ENCODE measurements around the gene TMEM60.

TMEM60 gene

GRCh38 chr7:77770316-77770715, 27.9 kb downstream of the TMEM60 start:
- no peak for DNase-seq (ENCODE audit: low read depth)

GRCh38 chr7:77766801-77767605, 31.2 kb downstream of the TMEM60 start:
- no peak for DNase-seq (ENCODE audit: low read depth)

GRCh38 chr7:77765906-77766800, 32.1 kb downstream of the TMEM60 start:
- DNase-seq (ENCODE audit: low read depth) = no peak

- DNase-seq (ENCODE audit: low read depth) = no peak
Observed at GRCh38 chr7:77765481-77765880, 32.8 kb downstream of the TMEM60 start.

GRCh38 chr7:77760809-77761453, 37.3 kb downstream of the TMEM60 start:
- DNase-seq (ENCODE audit: low read depth) = no peak

- peak; percentile 37 for DNase-seq (ENCODE audit: low read depth)
Observed at GRCh38 chr7:77759294-77759889, 38.8 kb downstream of the TMEM60 start.

GRCh38 chr7:77757589-77757988, 40.6 kb downstream of the TMEM60 start:
- no peak for DNase-seq (ENCODE audit: low read depth)

- no peak for DNase-seq (ENCODE audit: low read depth)
Observed at GRCh38 chr7:77753173-77753572, 45.1 kb downstream of the TMEM60 start.

GRCh38 chr7:77752016-77752415, 46.2 kb downstream of the TMEM60 start:
- DNase-seq (ENCODE audit: low read depth) = no peak

GRCh38 chr7:77747718-77748117, 50.5 kb downstream of the TMEM60 start:
- no peak for DNase-seq (ENCODE audit: low read depth)

GRCh38 chr7:77747178-77747577, 51.1 kb downstream of the TMEM60 start:
- DNase-seq (ENCODE audit: low read depth) = no peak

GRCh38 chr7:77746824-77747165, 51.4 kb downstream of the TMEM60 start:
- no peak for DNase-seq (ENCODE audit: low read depth)

- no peak for DNase-seq (ENCODE audit: low read depth)
Observed at GRCh38 chr7:77746164-77746823, 51.9 kb downstream of the TMEM60 start.

GRCh38 chr7:77745746-77746145, 52.5 kb downstream of the TMEM60 start:
- DNase-seq (ENCODE audit: low read depth) = no peak

Measured in GM04504 (cell line).